MCF 10A (cell line): ENCODE data around the gene AZIN2. TPM values are rescaled to one million over a fixed set of nuclear protein-coding genes. Genes with fewer than 3 reads are reported as not detected.

Experiments used
- BruUV-seq: library from RNA; stranded (reverse); fragments of 400-500 nt; replicated peaks from 2 replicates; lab custom pipeline; 2021; lab: Mats Ljungman, UMichigan
- CTCF ChIA-PET: fragments of 300-600 bp; sonication (Branson Sonifier 250); formaldehyde crosslinking; extraction: SDS; loops from one replicate; lab custom pipeline; 2021; ENCODE audit warnings: antibody characterized with exemption, inconsistent platforms; lab: Yijun Ruan, JAX
- POLR2A ChIA-PET: fragments of 300-600, 350-650 bp; sonication (Branson Sonifier 250); formaldehyde crosslinking; extraction: SDS; loops from one replicate; lab custom pipeline; 2020; ENCODE audit warnings: antibody characterized with exemption, inconsistent platforms; lab: Yijun Ruan, JAX
- DNase-seq: peaks from one replicate; pipeline ENCODE4 v3.0.0-alpha.2; 2018; ENCODE audit not compliant: unreplicated experiment
- H3K27ac Mint-ChIP-seq: one replicate; pipeline ENCODE4 v1.8.0; 2022; ENCODE audit warnings: mild to moderate bottlenecking, low read depth, mixed read lengths; ENCODE audit not compliant: unreplicated experiment
- H3K27me3 Mint-ChIP-seq: one replicate; pipeline ENCODE4 v1.8.0; 2022; ENCODE audit warnings: mixed read lengths; ENCODE audit not compliant: insufficient read depth, unreplicated experiment
- H3K36me3 Mint-ChIP-seq: one replicate; pipeline ENCODE4 v1.8.0; 2022; ENCODE audit warnings: mild to moderate bottlenecking, moderate library complexity, mixed read lengths; ENCODE audit not compliant: insufficient read depth, unreplicated experiment
- H3K4me1 Mint-ChIP-seq: one replicate; pipeline ENCODE4 v1.8.0; 2022; ENCODE audit warnings: mixed read lengths; ENCODE audit not compliant: insufficient read depth, unreplicated experiment
- H3K4me3 Mint-ChIP-seq: one replicate; pipeline ENCODE4 v1.8.0; 2022; ENCODE audit warnings: mild to moderate bottlenecking, moderate library complexity, mixed read lengths; ENCODE audit not compliant: unreplicated experiment
- H3K9me3 Mint-ChIP-seq: one replicate; pipeline ENCODE4 v1.8.0; 2022; ENCODE audit warnings: mixed read lengths; ENCODE audit not compliant: unreplicated experiment
- intact Hi-C: fragments of 100-400 bp; cut with micrococcal nuclease; formaldehyde crosslinking; loops from 2 replicates; pipeline ENCODE4 v1.14.1; 2022
- total RNA-seq: library from RNA; stranded (reverse); gene quantifications from 2 replicates; pipeline ENCODE4 v1.2.3, GENCODE V29; 2022
- TF ChIP-seq, protein P1 (sequence below): fragments of 200-600 bp; IDR thresholded peaks from one replicate; pipeline ENCODE4 v1.8.0; 2022; ENCODE audit warnings: antibody characterized with exemption, mild to moderate bottlenecking; ENCODE audit not compliant: unreplicated experiment

Gene AZIN2
- total RNA-seq, 1 experiment from 2014 or later = 1.6 TPM

DNA sequence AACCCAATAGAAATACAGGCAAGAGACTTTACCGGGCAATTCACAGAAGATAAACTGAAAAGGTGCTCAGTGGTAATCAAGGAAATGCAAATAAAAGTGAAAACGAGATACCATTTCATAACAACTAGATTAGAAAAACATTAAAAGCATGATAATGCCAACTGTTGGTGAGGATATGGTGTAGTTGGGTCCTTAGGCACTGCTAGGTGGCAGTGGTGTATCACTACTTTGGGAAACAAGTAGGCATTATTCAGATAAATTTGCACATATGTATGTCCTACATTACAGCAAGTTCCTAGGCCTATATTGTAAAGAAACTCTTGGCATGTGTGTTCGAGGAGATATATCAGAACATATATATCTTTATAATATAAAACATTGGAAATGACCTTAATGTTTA, 31.0 kb downstream of the AZIN2 start:
- no peaks in the 10 kb centered on the region for H3K27me3 Mint-ChIP-seq
- intact Hi-C loops = loop anchor here (2.0 to 5.0 kb wide), 2 partner anchors 255 to 345 kb away; no protein-coding TSS in a partner anchor
- ChIA-PET CTCF (no interaction called here), POLR2A (no interaction called here)
- BruUV-seq = no TSS peak
- H3K4me3 Mint-ChIP-seq = no peak overlapping the region
- TF ChIP-seq, protein P1, sequence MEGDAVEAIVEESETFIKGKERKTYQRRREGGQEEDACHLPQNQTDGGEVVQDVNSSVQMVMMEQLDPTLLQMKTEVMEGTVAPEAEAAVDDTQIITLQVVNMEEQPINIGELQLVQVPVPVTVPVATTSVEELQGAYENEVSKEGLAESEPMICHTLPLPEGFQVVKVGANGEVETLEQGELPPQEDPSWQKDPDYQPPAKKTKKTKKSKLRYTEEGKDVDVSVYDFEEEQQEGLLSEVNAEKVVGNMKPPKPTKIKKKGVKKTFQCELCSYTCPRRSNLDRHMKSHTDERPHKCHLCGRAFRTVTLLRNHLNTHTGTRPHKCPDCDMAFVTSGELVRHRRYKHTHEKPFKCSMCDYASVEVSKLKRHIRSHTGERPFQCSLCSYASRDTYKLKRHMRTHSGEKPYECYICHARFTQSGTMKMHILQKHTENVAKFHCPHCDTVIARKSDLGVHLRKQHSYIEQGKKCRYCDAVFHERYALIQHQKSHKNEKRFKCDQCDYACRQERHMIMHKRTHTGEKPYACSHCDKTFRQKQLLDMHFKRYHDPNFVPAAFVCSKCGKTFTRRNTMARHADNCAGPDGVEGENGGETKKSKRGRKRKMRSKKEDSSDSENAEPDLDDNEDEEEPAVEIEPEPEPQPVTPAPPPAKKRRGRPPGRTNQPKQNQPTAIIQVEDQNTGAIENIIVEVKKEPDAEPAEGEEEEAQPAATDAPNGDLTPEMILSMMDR = peak; percentile 27
- DNase-seq = peak; percentile 29
- no peaks in the 10 kb centered on the region for H3K36me3 Mint-ChIP-seq
- H3K4me1 Mint-ChIP-seq = no peaks in the 10 kb centered on the region
- H3K9me3 Mint-ChIP-seq = peaks cover 14% of the 10 kb centered on the region
- H3K27ac Mint-ChIP-seq = no peak overlapping the region

DNA sequence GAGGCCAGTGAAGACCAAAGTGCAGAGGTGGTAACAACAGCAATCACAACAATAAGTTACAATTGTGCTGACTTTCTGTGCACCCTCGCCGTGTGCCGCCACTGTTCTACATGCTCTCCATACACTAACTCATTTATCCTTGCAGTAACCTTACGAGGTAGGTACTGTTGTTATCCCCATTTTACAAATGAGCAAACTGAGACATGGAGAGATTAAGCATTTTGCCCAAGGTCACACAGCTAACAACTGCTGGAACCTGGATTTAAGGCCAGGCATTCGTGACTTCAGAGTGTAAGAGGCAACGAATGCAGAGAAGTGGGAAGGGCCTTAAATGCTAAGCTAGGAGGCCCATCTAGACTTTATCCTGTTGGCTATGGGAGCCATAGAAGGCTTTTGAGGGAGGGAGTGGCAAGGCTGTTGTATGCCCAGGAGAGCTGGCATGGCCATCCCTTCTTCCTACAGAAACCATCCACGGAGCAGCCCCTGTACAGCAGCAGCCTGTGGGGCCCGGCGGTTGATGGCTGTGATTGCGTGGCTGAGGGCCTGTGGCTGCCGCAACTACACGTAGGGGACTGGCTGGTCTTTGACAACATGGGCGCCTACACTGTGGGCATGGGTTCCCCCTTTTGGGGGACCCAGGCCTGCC, 36.6 kb downstream of the AZIN2 start:
- intact Hi-C loops = no loop called here
- no peak overlapping the region for H3K27ac Mint-ChIP-seq
- H3K27me3 Mint-ChIP-seq = no peaks in the 10 kb centered on the region
- no peak for DNase-seq
- H3K9me3 Mint-ChIP-seq = no peaks in the 10 kb centered on the region
- no peak overlapping the region for H3K4me3 Mint-ChIP-seq
- TF ChIP-seq, protein P1 = no peak
- H3K36me3 Mint-ChIP-seq = peaks cover 7% of the 10 kb centered on the region
- ChIA-PET POLR2A (no interaction called here), CTCF (interaction anchor here (1.4 kb wide), 1 partner anchor 9 kb away, joined by 4 read pairs; no protein-coding TSS in a partner anchor)
- H3K4me1 Mint-ChIP-seq = no peaks in the 10 kb centered on the region
- no TSS peak for BruUV-seq

DNA sequence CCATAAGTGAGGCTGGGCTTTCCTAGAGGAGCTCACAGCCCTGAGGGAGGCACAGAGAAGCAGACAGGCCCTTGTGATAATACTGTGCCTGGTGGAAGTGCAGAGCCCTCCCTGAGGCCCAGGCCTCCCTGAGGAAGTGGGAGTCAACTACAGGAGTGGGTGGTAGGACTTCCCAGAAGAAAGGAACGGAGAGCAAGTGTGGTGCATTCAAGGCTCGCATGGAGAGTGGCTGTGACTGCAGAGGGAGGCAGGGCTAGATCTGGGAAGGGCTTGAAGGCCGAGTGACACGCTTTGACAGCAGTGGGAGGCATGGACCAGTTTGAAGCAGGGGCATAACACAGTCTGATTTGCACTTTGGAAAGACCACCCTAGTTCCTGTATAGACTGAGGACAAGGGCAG, 37.3 kb downstream of the AZIN2 start:
- no TSS peak for BruUV-seq
- peaks cover 7% of the 10 kb centered on the region for H3K36me3 Mint-ChIP-seq
- H3K4me1 Mint-ChIP-seq = no peaks in the 10 kb centered on the region
- ChIA-PET POLR2A (no interaction called here), CTCF (interaction anchor here (0.6 to 1.4 kb wide), 2 partner anchors 9 to 37 kb away, joined by 3 to 4 read pairs; no protein-coding TSS in a partner anchor)
- peak overlapping the region; percentile 32 for H3K27ac Mint-ChIP-seq
- no peaks in the 10 kb centered on the region for H3K27me3 Mint-ChIP-seq
- no peak overlapping the region for H3K4me3 Mint-ChIP-seq
- H3K9me3 Mint-ChIP-seq = no peaks in the 10 kb centered on the region
- TF ChIP-seq, protein P1 = no peak
- intact Hi-C loops = no loop called here
- DNase-seq = no peak

DNA sequence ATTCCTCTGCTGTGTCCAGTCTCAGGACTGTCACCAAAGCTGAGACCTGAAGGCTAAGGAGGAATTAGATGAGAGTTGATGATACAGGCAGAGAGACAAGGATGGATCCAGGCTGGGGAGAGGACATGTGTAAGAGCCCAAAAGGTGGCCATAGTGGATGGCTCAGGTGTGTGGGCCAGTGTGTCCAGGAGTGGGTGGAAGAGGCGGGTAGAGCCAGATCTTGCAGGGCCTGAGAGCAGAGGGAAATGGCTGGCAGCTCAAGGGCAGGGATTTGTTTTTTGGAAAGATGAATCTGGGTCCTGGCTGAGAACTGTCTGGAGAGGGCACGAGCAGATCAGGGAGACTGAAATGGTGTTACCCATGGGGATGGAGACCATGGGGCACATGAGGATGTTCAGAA, 38.1 kb downstream of the AZIN2 start:
- Mint-ChIP-seq H3K27ac (peak overlapping the region; percentile 32), H3K27me3 (no peaks in the 10 kb centered on the region)
- intact Hi-C loops = no loop called here

More for the DNA sequence above, 38.1 kb downstream of the AZIN2 start:
- TF ChIP-seq, protein P1 = no peak
- Mint-ChIP-seq H3K4me1 (no peaks in the 10 kb centered on the region), H3K36me3 (peaks cover 7% of the 10 kb centered on the region), H3K4me3 (no peak overlapping the region), H3K9me3 (no peaks in the 10 kb centered on the region)
- ChIA-PET CTCF (interaction anchor here (0.6 kb wide), 1 partner anchor 38 kb away, joined by 3 read pairs; no protein-coding TSS in a partner anchor), POLR2A (no interaction called here)
- DNase-seq = no peak
- no TSS peak for BruUV-seq
